CD14-positive monocyte (primary cell): ENCODE results near the gene KBTBD8. TPM values are rescaled to one million over a fixed set of nuclear protein-coding genes. Genes with fewer than 3 reads are reported as not detected.

Experiments
- DNase-seq, 3 donors: peaks; one replicate each; pipeline ENCODE4 v3.0.0-alpha.2; 2011 to 2022
- H2AFZ ChIP-seq: 2 replicates; pipeline ENCODE4 v1.6.0; 2012; ENCODE audit warnings: mild to moderate bottlenecking, low read depth, low read length, inconsistent platforms; ENCODE audit not compliant: insufficient read depth, poor library complexity, severe bottlenecking
- H3K27ac ChIP-seq, 2 donors: 1 replicate in 1 of 2; 2 replicates in 1 of 2; pipeline ENCODE4 v1.5.1; 2012 to 2013; ENCODE audit warnings: low read length in 2 of 2, control low read depth in 1 of 2, inconsistent platforms in 1 of 2, low read depth in 1 of 2, mild to moderate bottlenecking in 1 of 2
- H3K27me3 ChIP-seq, 2 donors: one replicate each; pipeline versions ENCODE4 v1.6.0 to v1.6.1; 2011 to 2013; ENCODE audit warnings: low read length in 2 of 2; ENCODE audit not compliant: control insufficient read depth in 2 of 2, insufficient read depth in 2 of 2
- H3K36me3 ChIP-seq, 2 donors: replicated peaks in 1 of 2; 1 replicate in 1 of 2; 2 replicates in 1 of 2; pipeline versions ENCODE4 v1.5.1 to v1.6.1; 2012 to 2013; ENCODE audit warnings: low read length in 2 of 2, control low read depth in 1 of 2, inconsistent platforms in 1 of 2, mild to moderate bottlenecking in 1 of 2; ENCODE audit not compliant: insufficient read depth in 2 of 2, control insufficient read depth in 1 of 2
- H3K4me1 ChIP-seq, 2 donors: 1 replicate in 1 of 2; 2 replicates in 1 of 2; pipeline versions ENCODE4 v1.5.1 to v1.6.1; 2012 to 2013; ENCODE audit warnings: low read length in 2 of 2, control low read depth in 1 of 2, inconsistent platforms in 1 of 2, mild to moderate bottlenecking in 1 of 2, moderate library complexity in 1 of 2; ENCODE audit not compliant: insufficient read depth in 2 of 2, control insufficient read depth in 1 of 2
- H3K4me2 ChIP-seq: replicated peaks from 2 replicates; pipeline ENCODE3; 2012; ENCODE audit warnings: low read length, moderate library complexity, mild to moderate bottlenecking; ENCODE audit not compliant: poor library complexity, severe bottlenecking; ENCODE audit errors: extremely low read depth
- H3K4me3 ChIP-seq, 3 experiments: fragments of 200-600 bp in 1 of 3; sonication (generic) in 1 of 3; replicated peaks in 1 of 3; 1 replicate in 2 of 3; 2 replicates in 1 of 3; pipeline ENCODE4 v1.5.1; 2011 to 2013; ENCODE audit warnings: low read length in 3 of 3, mild to moderate bottlenecking in 3 of 3, control low read depth in 2 of 3, low read depth in 2 of 3, inconsistent platforms in 1 of 3, moderate library complexity in 1 of 3
- H3K79me2 ChIP-seq: 2 replicates; pipeline ENCODE4 v1.6.0; 2012; ENCODE audit warnings: mild to moderate bottlenecking, control low read depth, inconsistent platforms, low read length, moderate library complexity; ENCODE audit not compliant: insufficient read depth
- H3K9ac ChIP-seq: 2 replicates; pipeline ENCODE4 v1.6.0; 2017; ENCODE audit warnings: low read length, mild to moderate bottlenecking; ENCODE audit not compliant: insufficient read depth, poor library complexity, severe bottlenecking
- H3K9me3 ChIP-seq, 2 donors: replicated peaks in 1 of 2; 1 replicate in 1 of 2; 2 replicates in 1 of 2; pipeline versions ENCODE4 v1.5.1 to v1.6.1; 2012 to 2013; ENCODE audit warnings: low read length in 2 of 2, control low read depth in 1 of 2; ENCODE audit not compliant: control insufficient read depth in 1 of 2, insufficient read depth in 1 of 2
- H4K20me1 ChIP-seq: 2 replicates; pipeline ENCODE4 v1.6.0; 2012; ENCODE audit warnings: mild to moderate bottlenecking, low read length, control low read depth, moderate library complexity; ENCODE audit not compliant: insufficient read depth
- H3K27ac Mint-ChIP-seq, 7 donors: one replicate each; pipeline ENCODE4 v1.8.0; 2020; ENCODE audit warnings: mild to moderate bottlenecking in 7 of 7, mixed read lengths in 7 of 7, moderate library complexity in 6 of 7, inconsistent platforms in 2 of 7
- H3K27me3 Mint-ChIP-seq, 3 donors: one replicate each; pipeline ENCODE4 v1.8.0; 2021 to 2022; ENCODE audit warnings: low read depth in 3 of 3, mild to moderate bottlenecking in 3 of 3, mixed read lengths in 3 of 3, moderate library complexity in 3 of 3, inconsistent platforms in 1 of 3
- H3K36me3 Mint-ChIP-seq, 2 donors: one replicate each; pipeline ENCODE4 v1.8.0; 2020; ENCODE audit warnings: mixed read lengths in 2 of 2, inconsistent platforms in 1 of 2, mild to moderate bottlenecking in 1 of 2
- H3K4me1 Mint-ChIP-seq: one replicate; pipeline ENCODE4 v1.8.0; 2020; ENCODE audit warnings: mild to moderate bottlenecking, mixed read lengths
- H3K4me3 Mint-ChIP-seq, 2 donors: one replicate each; pipeline ENCODE4 v1.8.0; 2020; ENCODE audit warnings: mild to moderate bottlenecking in 2 of 2, mixed read lengths in 2 of 2, moderate library complexity in 1 of 2
- H3K9me3 Mint-ChIP-seq, 7 donors: one replicate each; pipeline ENCODE4 v1.8.0; 2020 to 2022; ENCODE audit warnings: mixed read lengths in 7 of 7, mild to moderate bottlenecking in 6 of 7, moderate library complexity in 6 of 7, inconsistent platforms in 2 of 7
- WGBS: methylation state at CpG from one replicate; pipeline ENCODE4 v1.1.5; 2013; ENCODE audit warnings: missing lambda C conversion rate; ENCODE audit not compliant: insufficient coverage; 5-methylcytosine and 5-hydroxymethylcytosine counted together
- intact Hi-C, 2 donors: fragments of 100-400 bp; cut with micrococcal nuclease; formaldehyde crosslinking; loops; one replicate each; pipeline versions ENCODE4 v1.15.0 to v1.15.1; 2023
- polyA plus RNA-seq, 3 donors: library from polyadenylated mRNA; depleted of rRNA in 1 of 3; unstranded in 2 of 3; stranded (reverse) in 1 of 3; fragments of 300-500 nt in 2 of 3; fragments of >200 nt in 1 of 3; fragmentation: Illumina TruSeq in 2 of 3; gene quantifications; 1 replicate in 2 of 3; 2 replicates in 1 of 3; pipeline ENCODE4 v1.2.3, GENCODE V29; 2012 to 2021
- TF ChIP-seq, protein P1 (sequence below): fragments of 200-600 bp; IDR thresholded peaks from one replicate; pipeline ENCODE4 v1.8.0; 2022; ENCODE audit warnings: antibody characterized with exemption, mild to moderate bottlenecking

KBTBD8 gene
- polyA plus RNA-seq, 3 donors, result 3.0 to 11.7 (median 3.2) TPM

DNA sequence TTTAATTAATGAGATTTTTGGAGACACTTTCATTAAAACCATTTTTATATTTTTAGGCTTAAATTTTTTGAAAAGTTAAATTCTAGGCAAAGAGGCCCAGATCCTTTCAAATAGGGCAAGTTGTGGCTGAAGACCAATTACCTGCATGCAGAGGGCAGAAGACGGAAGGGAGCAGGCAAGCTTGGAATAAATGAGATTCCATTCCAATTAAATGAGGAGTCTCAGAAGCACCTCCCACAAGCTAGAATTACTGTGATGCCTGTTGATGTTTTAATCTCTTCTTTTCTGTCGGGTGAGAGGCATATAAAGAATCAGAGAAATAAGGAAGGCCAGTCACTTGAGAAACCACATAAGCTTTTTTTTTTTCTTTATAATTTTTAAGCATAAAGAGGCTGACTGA, 46.8 kb downstream of the KBTBD8 start:
- Mint-ChIP-seq H3K4me1 (peaks cover 10% of the 10 kb centered on the region), H3K27me3 (peaks cover 0 to 6% (median 4%) of the 10 kb centered on the region in 3 donors), H3K4me3 (no peak overlapping the region), H3K27ac (no peak overlapping the region), H3K36me3 (no peaks in the 10 kb centered on the region), H3K9me3 (peaks cover 0 to 3% (median 0%) of the 10 kb centered on the region in 7 donors)
- intact Hi-C loops, result no loop called here
- DNase-seq, result no peak
- Histone ChIP-seq H3K36me3 (no peaks in the 10 kb centered on the region), H3K79me2 (no peaks in the 10 kb centered on the region), H3K27me3 (no peaks in the 10 kb centered on the region), H3K9ac (no peak overlapping the region), H3K4me2 (no peak overlapping the region), H4K20me1 (no peaks in the 10 kb centered on the region), H2AFZ (no peak overlapping the region), H3K4me3 (no peak overlapping the region), H3K4me1 (peaks cover 4 to 18% of the 10 kb centered on the region in 2 donors), H3K27ac (no peak overlapping the region), H3K9me3 (no peaks in the 10 kb centered on the region)
- TF ChIP-seq, protein P1, sequence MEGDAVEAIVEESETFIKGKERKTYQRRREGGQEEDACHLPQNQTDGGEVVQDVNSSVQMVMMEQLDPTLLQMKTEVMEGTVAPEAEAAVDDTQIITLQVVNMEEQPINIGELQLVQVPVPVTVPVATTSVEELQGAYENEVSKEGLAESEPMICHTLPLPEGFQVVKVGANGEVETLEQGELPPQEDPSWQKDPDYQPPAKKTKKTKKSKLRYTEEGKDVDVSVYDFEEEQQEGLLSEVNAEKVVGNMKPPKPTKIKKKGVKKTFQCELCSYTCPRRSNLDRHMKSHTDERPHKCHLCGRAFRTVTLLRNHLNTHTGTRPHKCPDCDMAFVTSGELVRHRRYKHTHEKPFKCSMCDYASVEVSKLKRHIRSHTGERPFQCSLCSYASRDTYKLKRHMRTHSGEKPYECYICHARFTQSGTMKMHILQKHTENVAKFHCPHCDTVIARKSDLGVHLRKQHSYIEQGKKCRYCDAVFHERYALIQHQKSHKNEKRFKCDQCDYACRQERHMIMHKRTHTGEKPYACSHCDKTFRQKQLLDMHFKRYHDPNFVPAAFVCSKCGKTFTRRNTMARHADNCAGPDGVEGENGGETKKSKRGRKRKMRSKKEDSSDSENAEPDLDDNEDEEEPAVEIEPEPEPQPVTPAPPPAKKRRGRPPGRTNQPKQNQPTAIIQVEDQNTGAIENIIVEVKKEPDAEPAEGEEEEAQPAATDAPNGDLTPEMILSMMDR, result no peak
- 100% methylated on average over 1 of the region's 2 CpGs for WGBS

DNA sequence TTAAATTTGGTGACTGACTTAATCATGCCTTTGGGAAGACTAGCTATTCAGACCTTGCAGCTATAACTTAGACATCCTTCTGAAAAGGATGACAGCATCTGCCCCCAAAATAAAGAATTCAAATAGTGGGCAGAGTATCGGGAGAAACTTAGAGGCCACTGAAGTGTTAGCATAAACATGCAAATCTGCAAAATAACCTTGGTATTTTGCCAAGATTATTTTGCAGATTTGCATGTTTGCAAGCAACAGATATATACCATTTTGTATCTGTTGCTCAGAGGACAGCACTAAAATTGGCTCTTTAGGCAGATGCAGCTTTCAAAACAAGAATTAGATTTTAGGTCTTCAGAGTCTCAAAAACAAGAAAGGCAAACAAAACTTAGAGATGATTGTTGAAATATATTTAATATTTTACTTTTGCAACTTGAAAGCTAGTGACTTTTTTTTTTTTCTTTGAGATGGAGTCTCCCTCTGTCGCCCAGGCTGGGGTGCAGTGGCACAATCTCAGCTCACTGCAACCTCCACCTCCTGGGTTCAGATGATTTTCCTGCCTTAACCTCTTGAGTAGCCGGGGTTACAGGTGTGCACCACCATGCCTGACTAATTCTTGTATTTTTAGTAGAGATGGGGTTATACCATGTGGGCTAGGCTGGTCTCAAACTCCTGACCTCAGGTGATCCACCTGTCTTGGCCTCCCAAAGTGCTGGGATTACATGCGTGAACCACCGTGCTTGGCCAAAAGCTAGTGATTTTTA, 47.8 kb downstream of the KBTBD8 start:
- H3K27me3 Mint-ChIP-seq, result peaks cover 0 to 10% (median 7%) of the 10 kb centered on the region in 3 donors
- no peak overlapping the region for H3K4me3 Mint-ChIP-seq
- Histone ChIP-seq H3K4me2 (no peak overlapping the region), H3K27ac (no peak overlapping the region), H3K9me3 (no peaks in the 10 kb centered on the region), H2AFZ (no peak overlapping the region), H4K20me1 (no peaks in the 10 kb centered on the region), H3K27me3 (peaks cover 0 to 3% of the 10 kb centered on the region in 2 donors), H3K4me3 (no peak overlapping the region), H3K36me3 (no peaks in the 10 kb centered on the region), H3K79me2 (no peaks in the 10 kb centered on the region), H3K9ac (no peak overlapping the region), H3K4me1 (peaks cover 4 to 18% of the 10 kb centered on the region in 2 donors)
- peaks cover 10% of the 10 kb centered on the region for H3K4me1 Mint-ChIP-seq
- no peak overlapping the region for H3K27ac Mint-ChIP-seq
- TF ChIP-seq, protein P1, result no peak
- no peak for DNase-seq
- peaks cover 0 to 5% (median 3%) of the 10 kb centered on the region in 7 donors for H3K9me3 Mint-ChIP-seq
- H3K36me3 Mint-ChIP-seq, result no peaks in the 10 kb centered on the region
- 100% methylated on average over 1 of the region's 5 CpGs for WGBS
- intact Hi-C loops, result no loop called here
